ENCODE data around the gene ADGRB2.

The ADGRB2 gene

GRCh38 chr1:31793586-31794285 is 29.6 kb upstream of the ADGRB2 start:
- DNase-seq, result peak; percentile 30

GRCh38 chr1:31793086-31793485 is 28.9 kb upstream of the ADGRB2 start:
- DNase-seq, result peak; percentile 30

- DNase-seq, result peak; percentile 18
Measured at GRCh38 chr1:31792541-31792940, 28.4 kb upstream of the ADGRB2 start.

- DNase-seq, result peak; percentile 9
Measured at GRCh38 chr1:31792116-31792515, 28.0 kb upstream of the ADGRB2 start.

GRCh38 chr1:31791131-31791858 is 27.2 kb upstream of the ADGRB2 start:
- DNase-seq, result peak; percentile 22

GRCh38 chr1:31790641-31791091 is 26.5 kb upstream of the ADGRB2 start:
- DNase-seq, result peak; percentile 37

- DNase-seq, result peak; percentile 28
Measured at GRCh38 chr1:31790140-31790539, 26.0 kb upstream of the ADGRB2 start.

- DNase-seq, result peak; percentile 98
Measured at GRCh38 chr1:31789259-31790065, 25.3 kb upstream of the ADGRB2 start.

- DNase-seq, result no peak
Measured at GRCh38 chr1:31788825-31789256, 24.7 kb upstream of the ADGRB2 start.

GRCh38 chr1:31788138-31788824 is 24.1 kb upstream of the ADGRB2 start:
- peak; percentile 94 for DNase-seq

GRCh38 chr1:31787786-31788137 is 23.6 kb upstream of the ADGRB2 start:
- DNase-seq, result no peak

- DNase-seq, result peak; percentile 26
Measured at GRCh38 chr1:31787261-31787660, 23.1 kb upstream of the ADGRB2 start.

GRCh38 chr1:31786366-31787060 is 22.4 kb upstream of the ADGRB2 start:
- peak; percentile 20 for DNase-seq

GRCh38 chr1:31785947-31786290 is 21.8 kb upstream of the ADGRB2 start:
- peak; percentile 18 for DNase-seq

GRCh38 chr1:31785020-31785946 is 21.1 kb upstream of the ADGRB2 start:
- DNase-seq, result peak; percentile 34

- peak; percentile 24 for DNase-seq
Measured at GRCh38 chr1:31784356-31785019, 20.3 kb upstream of the ADGRB2 start.

GRCh38 chr1:31783846-31784245 is 19.7 kb upstream of the ADGRB2 start:
- peak; percentile 36 for DNase-seq

- no peak for DNase-seq
Measured at GRCh38 chr1:31782421-31783410, 18.6 kb upstream of the ADGRB2 start.

- DNase-seq, result no peak
Measured at GRCh38 chr1:31781756-31782371, 17.7 kb upstream of the ADGRB2 start.

All from right forelimb (tissue), 1 donor.